Measurements from ENCODE around the gene TANK. TPM values are rescaled to one million over a fixed set of nuclear protein-coding genes. Genes with fewer than 3 reads are reported as not detected.
"Not testable (repeated sequence)": the region's sequence is repeated elsewhere in the genome, so short reads cannot be mapped to it uniquely, and the experiment has no call there.

The TANK gene
- total RNA-seq, 1 donor from 2014 or later, result 30.2 TPM

- peaks cover 3% of the 10 kb centered on the region for H3K9me3 Mint-ChIP-seq
- no peak for TF ChIP-seq CTCF (conservative IDR thresholded peaks at IDR 0.05)
- H3K27me3 Mint-ChIP-seq (ENCODE audit: low read depth), result no peaks in the 10 kb centered on the region
- H3K27ac Mint-ChIP-seq (ENCODE audit: unreplicated experiment), result no peak overlapping the region
- DNase-seq (ENCODE audit: low read depth, low spot score), result no peak
- no peaks in the 10 kb centered on the region for H3K4me1 Mint-ChIP-seq
- H3K4me3 Mint-ChIP-seq, result no peak overlapping the region
- H3K36me3 Mint-ChIP-seq (ENCODE audit: low read depth), result peaks cover 44% of the 10 kb centered on the region
These were observed 18.5 kb downstream of the TANK start for GRCh38 chr2:161178756-161179155.

GRCh38 chr2:161190050-161190449 is 29.8 kb downstream of the TANK start:
- DNase-seq (ENCODE audit: low read depth, low spot score), result no peak
- no peaks in the 10 kb centered on the region for H3K4me1 Mint-ChIP-seq
- H3K4me3 Mint-ChIP-seq, result no peak overlapping the region
- no peaks in the 10 kb centered on the region for H3K9me3 Mint-ChIP-seq
- no peak overlapping the region for H3K27ac Mint-ChIP-seq (ENCODE audit: unreplicated experiment)
- peaks cover 6% of the 10 kb centered on the region for H3K36me3 Mint-ChIP-seq (ENCODE audit: low read depth)
- TF ChIP-seq CTCF (conservative IDR thresholded peaks at IDR 0.05), result no peak
- H3K27me3 Mint-ChIP-seq (ENCODE audit: low read depth), result no peaks in the 10 kb centered on the region

- peaks cover 12% of the 10 kb centered on the region for H3K36me3 Mint-ChIP-seq (ENCODE audit: low read depth)
- H3K9me3 Mint-ChIP-seq; DNase-seq (ENCODE audit: low read depth, low spot score); H3K4me3 Mint-ChIP-seq; H3K27ac Mint-ChIP-seq (ENCODE audit: unreplicated experiment); H3K27me3 Mint-ChIP-seq (ENCODE audit: low read depth); H3K4me1 Mint-ChIP-seq: not testable (repeated sequence)
These were observed 35.4 kb downstream of the TANK start for GRCh38 chr2:161195602-161196001.

GRCh38 chr2:161199912-161200701 is 39.9 kb downstream of the TANK start:
- no peak for DNase-seq (ENCODE audit: low read depth, low spot score)
- no peak for TF ChIP-seq CTCF (conservative IDR thresholded peaks at IDR 0.05)
- Mint-ChIP-seq H3K4me1 (peaks cover 4% of the 10 kb centered on the region), H3K36me3 (ENCODE audit: low read depth) (peaks cover 10% of the 10 kb centered on the region), H3K9me3 (no peaks in the 10 kb centered on the region), H3K27ac (ENCODE audit: unreplicated experiment) (no peak overlapping the region), H3K27me3 (ENCODE audit: low read depth) (no peaks in the 10 kb centered on the region), H3K4me3 (no peak overlapping the region)

- Mint-ChIP-seq H3K27ac (ENCODE audit: unreplicated experiment) (no peak overlapping the region), H3K4me3 (no peak overlapping the region), H3K9me3 (no peaks in the 10 kb centered on the region), H3K27me3 (ENCODE audit: low read depth) (no peaks in the 10 kb centered on the region), H3K36me3 (ENCODE audit: low read depth) (peaks cover 4% of the 10 kb centered on the region), H3K4me1 (peaks cover 3% of the 10 kb centered on the region)
- DNase-seq (ENCODE audit: low read depth, low spot score), result no peak
- no peak for TF ChIP-seq CTCF (conservative IDR thresholded peaks at IDR 0.05)
These were observed 44.6 kb downstream of the TANK start for GRCh38 chr2:161204846-161205245.

GRCh38 chr2:161206471-161207032 is 46.3 kb downstream of the TANK start:
- H3K36me3 Mint-ChIP-seq (ENCODE audit: low read depth), result peaks cover 2% of the 10 kb centered on the region
- H3K9me3 Mint-ChIP-seq, result no peaks in the 10 kb centered on the region

More at GRCh38 chr2:161206471-161207032, 46.3 kb downstream of the TANK start:
- no peak for TF ChIP-seq CTCF (conservative IDR thresholded peaks at IDR 0.05)
- no peak overlapping the region for H3K27ac Mint-ChIP-seq (ENCODE audit: unreplicated experiment)
- H3K27me3 Mint-ChIP-seq (ENCODE audit: low read depth), result no peaks in the 10 kb centered on the region
- no peaks in the 10 kb centered on the region for H3K4me1 Mint-ChIP-seq
- H3K4me3 Mint-ChIP-seq, result no peak overlapping the region
- DNase-seq (ENCODE audit: low read depth, low spot score), result no peak
